Ascending aorta (tissue), 2 donors: ENCODE data around the gene NHLRC2. TPM values are rescaled to one million over a fixed set of nuclear protein-coding genes. Genes with fewer than 3 reads are reported as not detected.

ENCODE experiments used
- DNase-seq, 2 donors: peaks; one replicate each; pipeline ENCODE4 v3.0.0-alpha.2; 2019; ENCODE audit warnings: low spot score in 2 of 2
- H3K27ac ChIP-seq, 2 donors: fragments of 200-600 bp; sonication (generic); one replicate each; pipeline ENCODE4 v1.5.1; 2016 to 2017; ENCODE audit warnings: mild to moderate bottlenecking in 1 of 2
- H3K27me3 ChIP-seq: fragments of 200-600 bp; sonication (generic); one replicate; pipeline ENCODE4 v1.5.1; 2017
- H3K36me3 ChIP-seq, 2 donors: fragments of 200-600 bp; sonication (generic); one replicate each; pipeline ENCODE4 v1.5.1; 2016
- H3K4me1 ChIP-seq, 2 donors: fragments of 200-600 bp; sonication (generic); one replicate each; pipeline ENCODE4 v1.5.1; 2016 to 2017; ENCODE audit warnings: mild to moderate bottlenecking in 1 of 2
- H3K4me3 ChIP-seq, 2 donors: fragments of 200-600 bp; sonication (generic); one replicate each; pipeline ENCODE4 v1.5.1; 2016 to 2017; ENCODE audit warnings: mild to moderate bottlenecking in 1 of 2
- H3K9me3 ChIP-seq, 2 donors: fragments of 200-600 bp; sonication (generic); one replicate each; pipeline ENCODE4 v1.5.1; 2016
- CTCF ChIP-seq, 3 experiments: fragments of 200-600 bp in 2 of 3; fragments of 450-650 bp in 1 of 3; sonication (generic) in 2 of 3; IDR thresholded peaks; one replicate each; pipeline ENCODE4 v1.5.1; 2016 to 2019; ENCODE audit warnings: antibody characterized with exemption in 3 of 3, mild to moderate bottlenecking in 1 of 3, moderate library complexity in 1 of 3
- intact Hi-C: fragments of 100-400 bp; cut with DNase I; formaldehyde crosslinking; loops from one replicate; pipeline ENCODE4 v1.15.1; 2023
- total RNA-seq: library from RNA; depleted of rRNA; stranded (reverse); fragments of >200 nt; gene quantifications from one replicate; pipeline ENCODE4 v1.1.0, GENCODE V29; 2016

Gene NHLRC2
- total RNA-seq, 1 donor from 2014 or later, result 7.1 TPM

GRCh38 chr10:113897693-113898618 lies 43.5 kb downstream of the NHLRC2 start:
- DNase-seq, result no peak
- TF ChIP-seq CTCF (IDR thresholded peaks at IDR 0.05), result no peak
- no peak overlapping the region for H3K27ac ChIP-seq
- H3K36me3 ChIP-seq, result peaks cover 18 to 24% of the 10 kb centered on the region in 2 donors
- H3K9me3 ChIP-seq, result no peaks in the 10 kb centered on the region
- peaks cover 3 to 4% of the 10 kb centered on the region in 2 donors for H3K4me1 ChIP-seq
- no peaks in the 10 kb centered on the region for H3K27me3 ChIP-seq
- H3K4me3 ChIP-seq, result no peak overlapping the region
- intact Hi-C loops, result no loop called here

GRCh38 chr10:113899952-113900598 lies 45.6 kb downstream of the NHLRC2 start:
- DNase-seq, result no peak
- Histone ChIP-seq H3K27ac (no peak overlapping the region), H3K4me3 (no peak overlapping the region), H3K4me1 (peaks cover 0 to 3% of the 10 kb centered on the region in 2 donors), H3K36me3 (peaks cover 24 to 29% of the 10 kb centered on the region in 2 donors), H3K9me3 (no peaks in the 10 kb centered on the region), H3K27me3 (no peaks in the 10 kb centered on the region)
- intact Hi-C loops, result no loop called here
- TF ChIP-seq CTCF (IDR thresholded peaks at IDR 0.05), result no peak

- H3K4me3 ChIP-seq, result no peak overlapping the region
- no peak for DNase-seq
- H3K27me3 ChIP-seq, result no peaks in the 10 kb centered on the region
- peaks cover 34 to 49% of the 10 kb centered on the region in 2 donors for H3K36me3 ChIP-seq
- intact Hi-C loops, result no loop called here
- no peak overlapping the region for H3K27ac ChIP-seq
- no peaks in the 10 kb centered on the region for H3K4me1 ChIP-seq
- TF ChIP-seq CTCF (IDR thresholded peaks at IDR 0.05), result no peak
- no peaks in the 10 kb centered on the region for H3K9me3 ChIP-seq
These were observed 51.3 kb downstream of the NHLRC2 start for GRCh38 chr10:113905756-113906155.

- H3K4me3 ChIP-seq, result no peak overlapping the region
- intact Hi-C loops, result no loop called here
- no peaks in the 10 kb centered on the region for H3K27me3 ChIP-seq
- TF ChIP-seq CTCF (IDR thresholded peaks at IDR 0.05), result no peak
- no peaks in the 10 kb centered on the region for H3K4me1 ChIP-seq
- no peak for DNase-seq
- H3K27ac ChIP-seq, result no peak overlapping the region
- no peaks in the 10 kb centered on the region for H3K9me3 ChIP-seq
- peaks cover 27 to 47% of the 10 kb centered on the region in 2 donors for H3K36me3 ChIP-seq
These were observed 52.7 kb downstream of the NHLRC2 start for GRCh38 chr10:113907166-113907565.

- no peak for DNase-seq
- intact Hi-C loops, result no loop called here
- Histone ChIP-seq H3K27ac (no peak overlapping the region), H3K9me3 (no peaks in the 10 kb centered on the region), H3K36me3 (peaks cover 19 to 50% of the 10 kb centered on the region in 2 donors), H3K4me3 (no peak overlapping the region), H3K27me3 (no peaks in the 10 kb centered on the region), H3K4me1 (no peaks in the 10 kb centered on the region)
- no peak for TF ChIP-seq CTCF (IDR thresholded peaks at IDR 0.05)
These were observed 53.8 kb downstream of the NHLRC2 start for GRCh38 chr10:113908236-113908635.
